Colonic mucosa (tissue), 4 donors: ENCODE measurements around the gene SMARCA1. TPM values are rescaled to one million over a fixed set of nuclear protein-coding genes. Genes with fewer than 3 reads are reported as not detected.
"Not testable (repeated sequence)": the region's sequence is repeated elsewhere in the genome, so short reads cannot be mapped to it uniquely, and the experiment has no call there.

Experiments used
- DNase-seq: peaks from one replicate; pipeline ENCODE4 v3.0.0-alpha.2; 2020
- H3K27ac ChIP-seq: fragments of 200-600 bp; one replicate; pipeline ENCODE4 v1.8.0; 2021
- H3K27me3 ChIP-seq: fragments of 200-600 bp; one replicate; pipeline ENCODE4 v1.8.0; 2021
- H3K36me3 ChIP-seq: fragments of 200-600 bp; one replicate; pipeline ENCODE4 v1.8.0; 2021
- H3K4me1 ChIP-seq: fragments of 200-600 bp; one replicate; pipeline ENCODE4 v1.8.0; 2021; ENCODE audit warnings: mild to moderate bottlenecking
- H3K4me3 ChIP-seq: fragments of 200-600 bp; one replicate; pipeline ENCODE4 v1.8.0; 2021
- H3K9ac ChIP-seq, 2 donors: one replicate each; pipeline ENCODE4 v1.7.0; 2013; ENCODE audit warnings: control low read depth in 2 of 2, low read depth in 2 of 2, low read length in 2 of 2
- H3K9me3 ChIP-seq: fragments of 200-600 bp; one replicate; pipeline ENCODE4 v1.8.0; 2021
- CTCF ChIP-seq: fragments of 200-600 bp; IDR thresholded peaks from one replicate; pipeline ENCODE4 v1.8.0; 2022; ENCODE audit warnings: antibody characterized with exemption, mild to moderate bottlenecking
- intact Hi-C: fragments of 100-400 bp; cut with DNase I; formaldehyde crosslinking; loops from one replicate; pipeline ENCODE4 v1.14.1; 2022
- total RNA-seq, 2 donors: library from RNA; stranded (reverse); fragmentation: NEBNext Ultra II Directional in 1 of 2; extraction: Animal tissue kit (Norgen Biotek cat#: 25700) in 1 of 2; gene quantifications; one replicate each; pipeline ENCODE4 v1.2.1, GENCODE V29; 2021
- donor health status: healthy.
- donor health status: DM: no; HTN: no; CAD: no.
- donor health status: DM: no; HTN: no; CAD: no.

Gene SMARCA1
- total RNA-seq: 1 to 10 TPM; 3.0 to 8.6 TPM

- intact Hi-C loops: no loop called here
- Histone ChIP-seq H3K4me1 (no peaks in the 10 kb centered on the region), H3K4me3 (peak within 1 kb of the TSS; percentile 54)
Measured at GRCh38 chrX:129523079-129523911, at the start of gene SMARCA1. Gene SMARCA1 (minus strand): TSS chrX:129523490. CDS start chrX:129523370, 120 bp downstream.

GRCh38 chrX:129572422-129572821 is 49.1 kb upstream of the SMARCA1 start:
- intact Hi-C loops: no loop called here
- H3K36me3 ChIP-seq: no peaks in the 10 kb centered on the region
- H3K9ac ChIP-seq: no peak overlapping the region
- H3K9me3 ChIP-seq: no peaks in the 10 kb centered on the region
- H3K4me1 ChIP-seq: no peaks in the 10 kb centered on the region
- H3K27me3 ChIP-seq: no peaks in the 10 kb centered on the region
- H3K4me3 ChIP-seq: no peak overlapping the region
- DNase-seq: no peak
- H3K27ac ChIP-seq: no peak overlapping the region
- no peak for TF ChIP-seq CTCF

More at GRCh38 chrX:129523079-129523911, at the start of gene SMARCA1:
- peaks cover 6% of the 10 kb centered on the region for H3K27me3 ChIP-seq
- H3K9ac ChIP-seq: peak within 1 kb of the TSS; percentile 5 to 63
- peak; percentile 24 for DNase-seq
- no peaks in the 10 kb centered on the region for H3K36me3 ChIP-seq
- no peak for TF ChIP-seq CTCF
- no peaks in the 10 kb centered on the region for H3K9me3 ChIP-seq
- H3K27ac ChIP-seq: peak within 1 kb of the TSS; percentile 57

- Histone ChIP-seq H3K9me3 (no peaks in the 10 kb centered on the region), H3K27ac (no peak overlapping the region), H3K27me3 (no peaks in the 10 kb centered on the region), H3K36me3 (no peaks in the 10 kb centered on the region), H3K9ac (no peak overlapping the region), H3K4me1 (no peaks in the 10 kb centered on the region), H3K4me3 (no peak overlapping the region)
- intact Hi-C loops: no loop called here
- DNase-seq: no peak
- TF ChIP-seq CTCF: no peak
Measured at GRCh38 chrX:129568349-129568748, 45.1 kb upstream of the SMARCA1 start.

- Histone ChIP-seq H3K36me3 (no peaks in the 10 kb centered on the region), H3K4me1 (no peaks in the 10 kb centered on the region), H3K9ac (no peak overlapping the region), H3K27me3 (no peaks in the 10 kb centered on the region), H3K27ac (no peak overlapping the region), H3K9me3 (no peaks in the 10 kb centered on the region), H3K4me3 (no peak overlapping the region)
- DNase-seq: no peak
- TF ChIP-seq CTCF: no peak
- intact Hi-C loops: no loop called here
Measured at GRCh38 chrX:129566073-129566472, 42.8 kb upstream of the SMARCA1 start.

GRCh38 chrX:129565046-129565650 is 41.9 kb upstream of the SMARCA1 start:
- H3K9ac ChIP-seq: no peak overlapping the region
- H3K4me3 ChIP-seq: no peak overlapping the region
- intact Hi-C loops: no loop called here
- no peak for TF ChIP-seq CTCF
- no peaks in the 10 kb centered on the region for H3K27me3 ChIP-seq
- no peak overlapping the region for H3K27ac ChIP-seq
- no peaks in the 10 kb centered on the region for H3K36me3 ChIP-seq
- no peaks in the 10 kb centered on the region for H3K4me1 ChIP-seq
- H3K9me3 ChIP-seq: no peaks in the 10 kb centered on the region
- DNase-seq: no peak

GRCh38 chrX:129564345-129564744 is 41.1 kb upstream of the SMARCA1 start:
- H3K9ac ChIP-seq, H3K27me3 ChIP-seq, H3K4me1 ChIP-seq, H3K9me3 ChIP-seq, H3K4me3 ChIP-seq, H3K36me3 ChIP-seq, DNase-seq, intact Hi-C loops, H3K27ac ChIP-seq: not testable (repeated sequence)
